HT1080 (cell line): ENCODE data around the gene LDLRAP1. TPM values are rescaled to one million over a fixed set of nuclear protein-coding genes. Genes with fewer than 3 reads are reported as not detected.

Experiments
- DNase-seq: peaks from one replicate; pipeline ENCODE4 v3.0.0-alpha.2; 2015; ENCODE audit warnings: low read depth
- total RNA-seq: library from RNA; depleted of rRNA; stranded (reverse); fragments of >200 nt; shearing (Covaris generic); gene quantifications from 2 replicates; pipeline ENCODE4 v1.2.3, GENCODE V29; 2014

The LDLRAP1 gene
- total RNA-seq, 1 experiment from 2014 or later: 13.8 TPM

DNA sequence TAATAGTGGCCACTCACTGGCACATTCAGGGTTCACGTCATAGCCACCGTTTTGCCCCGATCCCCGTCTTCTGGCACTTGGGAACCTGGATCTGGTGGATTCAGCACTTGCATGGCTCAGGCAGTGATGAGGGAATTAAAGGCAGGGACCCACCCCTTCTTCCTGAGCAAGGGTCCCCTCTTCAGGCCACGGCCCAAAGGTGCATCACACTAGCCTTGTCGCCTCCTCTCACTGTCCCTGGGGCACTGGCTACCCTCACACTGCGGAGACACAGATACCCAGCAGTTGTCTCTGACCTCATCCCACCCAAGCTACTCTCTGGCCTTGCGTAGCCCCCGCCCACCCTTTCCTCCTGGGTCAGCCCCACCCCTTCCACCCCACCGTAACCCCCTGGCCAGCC is 19.9 kb upstream of the LDLRAP1 start:
- DNase-seq: no peak

DNA sequence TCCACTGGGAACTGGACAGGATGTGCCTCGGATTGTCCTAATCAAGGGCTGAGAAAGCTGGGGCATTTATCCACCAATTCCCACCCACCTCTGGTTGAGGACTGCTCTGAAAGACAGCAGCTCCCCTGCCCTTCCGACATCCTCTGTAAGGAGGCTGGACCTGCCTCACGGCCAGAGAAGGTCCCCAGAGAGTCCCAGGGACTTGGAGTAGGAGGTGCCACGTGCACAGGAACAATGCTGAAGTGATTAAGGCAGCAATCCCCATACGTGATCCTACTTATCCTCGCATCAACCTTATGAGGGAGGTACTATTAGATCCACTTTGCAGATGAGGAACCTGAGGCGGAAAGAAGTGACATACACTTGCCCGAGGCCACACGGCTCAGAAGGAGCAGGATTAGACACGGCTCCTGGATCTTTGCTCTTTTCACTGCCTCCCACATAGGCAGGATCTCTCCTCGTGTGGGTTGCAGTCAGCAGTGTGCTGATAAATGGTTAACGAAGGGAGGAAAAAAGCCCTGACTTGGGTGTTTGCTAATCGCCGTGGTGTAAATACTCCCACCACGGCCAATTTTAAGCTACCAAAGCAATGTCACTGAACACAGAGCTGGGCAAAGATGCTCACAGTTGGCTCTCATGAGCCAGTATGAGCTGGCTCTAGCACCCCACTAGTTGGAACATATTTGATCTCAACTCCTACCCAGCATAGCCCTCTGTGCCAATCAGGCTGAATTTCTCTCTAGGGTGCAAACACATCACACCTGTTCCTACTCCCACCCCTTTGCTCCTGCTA is 18.6 kb upstream of the LDLRAP1 start:
- no peak for DNase-seq

GRCh38 chr1:25525361-25525688 is 18.1 kb upstream of the LDLRAP1 start:
- no peak for DNase-seq

DNA sequence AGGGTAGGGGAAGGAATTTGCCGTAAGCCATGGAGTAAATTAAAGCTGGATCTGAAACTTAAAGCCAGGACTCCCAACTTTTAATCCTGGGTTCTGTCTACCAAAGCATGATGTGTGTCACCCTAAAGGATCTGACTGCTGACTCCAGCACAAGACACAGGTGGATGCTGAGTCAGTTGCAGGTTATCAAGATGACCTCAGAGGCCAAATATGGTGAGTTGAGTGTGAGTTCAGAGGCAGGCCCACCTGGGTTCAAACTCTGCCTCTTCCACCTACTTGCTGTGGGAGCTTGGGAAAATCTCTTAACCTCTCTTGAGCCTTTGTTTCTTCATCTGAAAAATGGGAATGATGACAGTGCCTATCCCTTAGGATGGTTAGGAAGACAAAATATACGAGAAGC is 16.7 kb upstream of the LDLRAP1 start:
- no peak for DNase-seq

DNA sequence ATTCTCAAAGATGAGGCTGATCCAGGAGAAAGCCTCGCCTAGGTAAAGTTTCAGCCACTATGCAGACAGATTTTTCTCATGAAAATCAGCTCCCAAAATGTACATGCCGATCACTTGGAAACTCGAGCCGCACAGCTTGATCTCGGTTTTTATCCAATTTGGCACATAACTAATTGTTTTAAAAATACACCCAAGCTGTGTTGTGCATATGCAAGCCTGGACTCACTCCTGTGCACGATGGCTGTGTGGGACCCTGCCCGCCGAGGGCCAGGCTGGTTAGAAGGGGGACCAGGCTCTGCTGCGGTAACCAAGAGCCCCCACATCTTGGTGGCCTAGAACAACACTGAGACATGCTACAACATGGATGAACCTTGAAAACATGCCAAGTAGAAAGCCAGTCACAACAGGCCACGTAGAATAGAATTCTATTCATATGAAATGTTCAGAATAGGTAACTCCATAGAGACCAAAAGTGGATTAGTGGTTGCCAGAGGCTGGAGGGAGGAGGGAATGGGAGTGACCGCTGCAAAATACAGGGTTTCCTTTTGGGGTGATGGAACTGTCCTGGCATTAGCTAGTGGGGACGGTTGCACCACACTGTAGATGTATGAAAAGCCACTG is 16.1 kb upstream of the LDLRAP1 start:
- no peak for DNase-seq

- no peak for DNase-seq
Measured at GRCh38 chr1:25527946-25528595, 15.3 kb upstream of the LDLRAP1 start.

GRCh38 chr1:25528881-25529517 is 14.4 kb upstream of the LDLRAP1 start:
- no peak for DNase-seq

GRCh38 chr1:25529518-25530185 is 13.8 kb upstream of the LDLRAP1 start:
- no peak for DNase-seq

DNA sequence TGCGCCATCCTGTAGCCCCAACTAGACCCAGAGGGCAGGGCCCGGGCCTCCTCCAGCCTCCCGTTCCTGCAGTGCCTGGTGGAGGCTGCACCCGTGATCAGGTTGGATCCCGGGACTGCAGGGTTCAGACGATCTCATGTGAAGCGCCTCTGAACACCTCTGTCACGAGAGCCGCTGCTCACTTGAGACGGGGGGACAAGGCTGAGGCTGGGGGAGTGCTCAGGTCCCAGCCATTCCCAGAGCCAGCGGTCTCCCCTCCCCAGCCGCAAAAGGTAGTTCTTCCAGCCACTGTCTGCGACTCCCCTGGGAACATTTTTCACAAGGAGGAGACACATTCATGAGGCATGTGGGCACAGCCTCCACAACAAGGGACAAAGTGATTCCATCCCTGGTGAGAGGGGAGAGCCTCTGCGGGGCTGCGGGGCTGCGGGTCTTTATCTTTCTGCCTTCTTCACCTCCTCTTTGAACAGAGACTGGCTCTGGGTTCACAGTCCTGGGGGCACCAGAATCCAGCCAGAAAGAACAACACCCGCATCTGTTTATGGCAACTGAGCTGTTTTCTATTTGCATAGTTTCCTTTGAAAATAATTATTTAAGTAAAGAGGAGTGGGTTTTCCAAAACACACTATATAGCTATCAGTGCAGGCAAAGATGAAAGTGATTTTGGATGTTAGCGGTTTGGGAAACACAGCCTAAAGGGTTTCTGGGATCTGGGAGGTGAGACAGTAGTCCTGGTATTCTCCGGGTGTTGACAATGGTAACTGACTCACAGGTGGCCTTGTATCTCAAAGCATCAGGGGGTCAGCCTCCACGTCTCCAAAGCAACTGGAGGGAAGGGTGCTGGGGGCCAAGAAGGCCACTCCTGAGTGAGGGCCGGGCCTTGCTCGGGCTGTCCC is 13.0 kb upstream of the LDLRAP1 start:
- DNase-seq: no peak

- no peak for DNase-seq
Measured at GRCh38 chr1:25531082-25531461, 12.3 kb upstream of the LDLRAP1 start.

DNA sequence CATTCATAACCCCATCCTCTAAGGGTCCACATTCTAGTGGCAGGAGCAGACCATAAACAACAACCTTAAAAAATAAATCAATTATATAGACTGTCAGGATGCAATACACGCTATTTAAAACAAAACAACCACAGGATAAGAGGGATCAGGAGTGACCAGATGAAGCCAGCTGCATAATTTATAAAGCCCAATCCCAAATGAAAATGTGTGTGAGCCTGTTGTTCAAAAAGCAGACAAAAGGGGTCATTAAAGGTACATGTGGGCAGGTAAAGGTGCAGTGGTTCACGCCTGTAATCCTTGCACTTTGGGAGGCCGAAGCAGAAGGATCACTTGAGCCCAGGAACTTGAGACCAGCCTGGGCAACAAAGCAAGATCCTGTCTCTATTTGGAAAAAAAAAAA is 10.4 kb upstream of the LDLRAP1 start:
- no peak for DNase-seq

GRCh38 chr1:25533775-25534409 is 9.5 kb upstream of the LDLRAP1 start:
- DNase-seq: no peak

DNA sequence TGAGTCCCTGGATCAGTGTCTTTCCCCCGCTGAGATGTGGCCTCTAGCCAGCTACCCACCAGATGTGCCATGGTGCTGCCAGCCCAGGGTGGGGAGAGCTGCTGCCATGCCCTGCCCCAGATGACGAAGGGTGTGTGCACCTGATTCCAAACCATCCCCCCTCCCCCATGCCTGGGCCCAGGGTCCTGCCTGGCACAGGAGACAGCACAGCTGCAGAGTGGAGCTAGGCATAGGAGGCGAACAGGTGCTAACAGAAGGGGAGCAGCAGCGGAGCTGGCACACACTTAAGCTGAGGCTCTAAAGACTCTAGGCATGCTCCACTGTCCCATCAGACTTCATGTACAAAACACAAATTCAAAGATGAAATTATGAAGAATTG is 9.0 kb upstream of the LDLRAP1 start:
- DNase-seq: no peak

GRCh38 chr1:25536124-25536523 is 7.3 kb upstream of the LDLRAP1 start:
- no peak for DNase-seq

DNA sequence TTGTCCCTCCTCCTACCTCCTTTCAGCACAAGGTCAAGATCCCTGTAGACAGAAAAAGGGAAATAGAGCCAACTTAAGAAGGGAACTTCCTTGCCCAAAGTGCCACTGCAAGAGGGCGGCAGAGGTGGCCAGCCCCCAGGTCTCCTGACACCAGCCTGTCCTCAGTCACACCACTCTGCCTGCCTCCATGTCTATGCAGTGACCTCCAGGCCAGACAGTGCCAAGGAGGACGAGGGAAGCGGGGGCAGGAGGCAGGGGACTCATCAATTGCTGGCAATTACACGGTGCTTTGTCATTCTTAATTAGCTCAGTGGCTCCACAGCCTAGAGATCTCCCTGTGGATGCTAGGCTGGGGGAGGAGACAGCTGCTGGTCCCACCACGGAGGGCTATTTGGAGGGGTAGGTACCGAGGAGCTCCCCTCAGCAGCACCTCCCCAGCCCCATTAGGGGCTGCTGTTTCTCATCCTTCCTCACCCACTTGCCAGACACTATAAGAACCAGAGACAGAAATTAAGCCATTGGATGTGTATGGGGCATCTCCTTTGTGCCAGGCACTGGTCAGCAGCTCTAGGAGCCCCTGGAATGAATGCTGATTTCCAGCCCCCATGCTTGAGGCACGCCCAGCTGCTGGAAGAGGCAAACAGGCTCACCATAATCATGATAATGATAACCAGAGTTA is 6.1 kb upstream of the LDLRAP1 start:
- DNase-seq: no peak

GRCh38 chr1:25538191-25538767 is 5.1 kb upstream of the LDLRAP1 start:
- no peak for DNase-seq

DNA sequence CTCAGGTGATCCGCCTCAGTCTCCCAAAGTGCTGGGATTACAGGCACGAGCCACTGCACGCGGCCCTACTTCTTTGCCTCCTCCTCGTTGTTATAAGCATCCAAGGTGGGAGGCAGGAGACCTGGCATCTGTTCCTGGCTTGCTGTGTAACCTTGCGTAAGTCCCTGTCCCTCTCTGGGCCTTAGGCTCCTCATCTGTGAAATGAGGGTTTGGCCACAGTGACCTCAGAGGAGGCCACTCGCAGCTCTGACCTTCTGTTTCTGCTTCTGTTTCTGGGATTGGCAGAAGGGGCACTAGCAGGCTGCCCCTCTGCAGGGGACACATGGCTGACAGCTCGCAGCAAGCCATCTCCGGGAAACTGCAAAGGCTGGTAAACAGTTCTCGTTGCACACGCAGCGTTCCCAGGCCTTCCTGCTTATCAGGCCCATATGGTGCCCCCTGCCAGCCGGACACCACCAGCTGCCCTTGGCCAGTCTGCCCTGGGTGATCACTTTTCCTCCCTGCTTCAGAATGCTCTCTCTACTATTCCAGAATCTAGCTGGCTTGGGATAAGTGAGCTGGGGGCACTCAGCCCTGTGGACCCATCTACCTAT is 2.6 kb upstream of the LDLRAP1 start:
- no peak for DNase-seq

- DNase-seq: no peak
Measured at GRCh38 chr1:25541425-25541824, 2.0 kb upstream of the LDLRAP1 start.
